ENCODE data around the gene POLR2C.

- TF ChIP-seq MAX (IDR thresholded peaks at IDR 0.05): peak; percentile 10; the same call in 1 of the 2 replicates
- peak; percentile 47 for TF ChIP-seq TEAD4 (IDR thresholded peaks at IDR 0.05)
- TF ChIP-seq EP300 (IDR thresholded peaks at IDR 0.05; ENCODE audit: borderline replicate concordance): no peak
- TF ChIP-seq TAF1 (IDR thresholded peaks at IDR 0.05; ENCODE audit: low read depth): no peak
- TF ChIP-seq CEBPB (IDR thresholded peaks at IDR 0.05): no peak
- TF ChIP-seq NFIC (IDR thresholded peaks at IDR 0.05): no peak; the same call in 1 of the 2 replicates
- no peak for TF ChIP-seq CREB1 (IDR thresholded peaks at IDR 0.05; ENCODE audit: low read depth)
- TF ChIP-seq USF1 (IDR thresholded peaks at IDR 0.05): no peak
- TF ChIP-seq YY1 (IDR thresholded peaks at IDR 0.05; ENCODE audit: low read depth): no peak
Observed at GRCh38 chr16:57479976-57480753, 17.7 kb downstream of the POLR2C start.

Data from Ishikawa (cell line).